KOPT-K1 (cell line): Measurements from ENCODE around the gene DSCAM.

ENCODE experiments used
- H3K27ac ChIP-seq: fragments of 200-600 bp; sonication (generic); 2 replicates; pipeline ENCODE4 v1.5.1; 2016; ENCODE audit warnings: antibody characterized with exemption, mild to moderate bottlenecking, low read depth, low read length; ENCODE audit not compliant: poor library complexity, severe bottlenecking
- H3K36me3 ChIP-seq: fragments of 200-600 bp; sonication (generic); 2 replicates; pipeline ENCODE4 v1.5.1; 2017; ENCODE audit warnings: antibody characterized with exemption, mild to moderate bottlenecking, low read length, moderate library complexity; ENCODE audit not compliant: insufficient read depth
- H3K9me3 ChIP-seq: fragments of 200-600 bp; sonication (generic); 2 replicates; pipeline ENCODE4 v1.5.1; 2017; ENCODE audit warnings: antibody characterized with exemption, low read length, mild to moderate bottlenecking; ENCODE audit not compliant: insufficient read depth, poor library complexity, severe bottlenecking

Gene DSCAM

DNA sequence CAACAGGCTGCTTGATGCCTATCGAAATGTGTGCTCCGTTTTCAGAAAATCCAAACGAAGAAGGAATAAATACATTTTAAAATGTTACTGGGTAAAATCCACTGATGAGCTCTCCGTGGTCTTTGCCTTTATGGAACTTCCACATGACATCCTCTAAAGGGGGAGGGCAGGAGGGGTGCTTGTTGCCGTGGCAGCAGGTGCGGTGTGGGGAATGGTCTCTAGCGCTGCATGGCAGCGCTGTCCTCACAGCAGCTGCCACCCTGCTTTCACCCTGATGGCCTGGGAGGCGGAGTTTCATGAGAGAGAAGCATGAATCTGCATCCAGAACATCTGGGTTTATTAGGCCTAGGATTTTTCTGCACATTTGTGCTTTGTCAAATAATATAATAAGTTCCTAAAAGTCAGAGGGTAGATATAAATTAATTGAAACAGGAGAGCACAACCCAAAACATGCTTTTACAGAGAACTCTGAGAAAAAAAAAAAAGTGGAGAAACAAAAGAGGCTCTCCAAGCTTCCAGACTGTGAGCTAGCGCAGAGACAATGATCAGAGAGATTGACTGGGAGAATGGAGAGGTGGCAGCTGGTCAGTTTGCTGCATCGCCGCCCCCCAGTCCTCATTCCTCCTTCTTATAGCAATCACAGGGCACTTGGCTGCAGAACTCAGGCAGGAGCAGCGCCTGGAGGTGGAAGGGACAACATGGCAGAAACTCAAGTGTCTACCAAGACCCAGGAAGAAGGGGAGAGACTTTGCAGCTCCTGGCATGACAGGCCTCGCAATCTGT is 228.6 kb downstream of the DSCAM start:
- Histone ChIP-seq H3K9me3 (no peaks in the 10 kb centered on the region), H3K36me3 (no peaks in the 10 kb centered on the region), H3K27ac (no peak overlapping the region)

DNA sequence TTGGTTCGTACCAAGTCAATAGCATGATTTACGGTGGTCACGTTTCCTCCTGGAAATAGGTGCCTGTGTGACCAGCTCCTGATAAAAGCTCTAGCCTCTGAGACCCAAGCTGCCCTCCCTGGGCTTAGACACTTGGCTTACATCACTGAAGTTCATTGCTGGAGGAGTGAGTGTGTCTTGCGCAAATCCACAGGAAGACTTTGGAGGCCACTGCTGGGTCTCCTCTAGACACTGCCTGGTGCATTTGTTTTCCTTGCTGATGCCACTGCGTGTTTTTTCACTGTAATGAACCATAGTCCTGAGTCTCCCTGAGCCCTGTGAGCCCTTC is 230.6 kb downstream of the DSCAM start:
- Histone ChIP-seq H3K36me3 (no peaks in the 10 kb centered on the region), H3K27ac (no peak overlapping the region), H3K9me3 (no peaks in the 10 kb centered on the region)

DNA sequence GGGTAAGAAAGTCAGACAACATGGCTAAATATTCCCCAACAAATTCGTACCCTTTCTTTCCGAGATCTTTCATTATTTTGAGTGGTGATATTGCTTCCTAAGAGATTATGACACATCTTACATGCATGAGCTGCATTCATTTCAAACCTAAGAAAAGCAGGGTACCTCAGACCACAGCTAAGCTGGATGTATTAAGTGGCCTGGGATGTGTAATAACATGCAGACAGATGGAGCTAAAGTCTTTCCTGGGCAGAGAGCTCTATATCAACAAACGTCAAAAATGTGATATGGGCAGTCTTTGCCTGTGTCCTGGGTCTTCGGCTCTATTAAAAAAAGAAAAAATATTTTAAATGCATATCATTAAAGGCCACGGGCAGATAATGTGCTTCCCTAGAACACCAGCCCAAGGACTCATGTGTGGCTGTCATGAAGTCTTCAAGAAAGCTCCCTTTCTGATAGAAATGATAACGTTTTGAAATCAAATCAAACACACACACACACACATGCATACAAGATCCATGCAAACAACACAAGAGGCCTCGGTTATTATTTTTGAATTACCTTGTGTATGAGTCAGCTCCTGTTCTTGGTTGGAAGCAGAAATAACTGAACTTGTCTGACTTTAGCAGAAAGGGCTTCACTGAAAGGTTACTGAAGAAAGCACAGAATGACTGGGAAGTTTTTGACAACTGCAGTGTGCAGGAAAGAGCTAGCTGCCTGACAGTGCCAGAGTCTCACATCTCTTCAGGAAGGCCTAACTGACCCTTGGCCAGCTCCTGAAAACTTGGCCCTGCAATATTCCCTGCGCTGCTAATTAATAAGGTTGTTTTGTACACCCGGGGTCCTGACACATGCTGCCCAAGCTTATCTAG is 231.2 kb downstream of the DSCAM start:
- H3K27ac ChIP-seq: no peak overlapping the region
- no peaks in the 10 kb centered on the region for H3K9me3 ChIP-seq
- no peaks in the 10 kb centered on the region for H3K36me3 ChIP-seq

- Histone ChIP-seq H3K9me3 (no peaks in the 10 kb centered on the region), H3K36me3 (no peaks in the 10 kb centered on the region), H3K27ac (no peak overlapping the region)
Observed at GRCh38 chr21:40613546-40614030, 233.4 kb downstream of the DSCAM start.

GRCh38 chr21:40610345-40610744 is 236.6 kb downstream of the DSCAM start:
- no peak overlapping the region for H3K27ac ChIP-seq
- H3K36me3 ChIP-seq: no peaks in the 10 kb centered on the region
- H3K9me3 ChIP-seq: peaks cover 16% of the 10 kb centered on the region

- H3K9me3 ChIP-seq: peaks cover 18% of the 10 kb centered on the region
- H3K27ac ChIP-seq: no peak overlapping the region
- no peaks in the 10 kb centered on the region for H3K36me3 ChIP-seq
Observed at GRCh38 chr21:40606341-40606740, 240.6 kb downstream of the DSCAM start.

DNA sequence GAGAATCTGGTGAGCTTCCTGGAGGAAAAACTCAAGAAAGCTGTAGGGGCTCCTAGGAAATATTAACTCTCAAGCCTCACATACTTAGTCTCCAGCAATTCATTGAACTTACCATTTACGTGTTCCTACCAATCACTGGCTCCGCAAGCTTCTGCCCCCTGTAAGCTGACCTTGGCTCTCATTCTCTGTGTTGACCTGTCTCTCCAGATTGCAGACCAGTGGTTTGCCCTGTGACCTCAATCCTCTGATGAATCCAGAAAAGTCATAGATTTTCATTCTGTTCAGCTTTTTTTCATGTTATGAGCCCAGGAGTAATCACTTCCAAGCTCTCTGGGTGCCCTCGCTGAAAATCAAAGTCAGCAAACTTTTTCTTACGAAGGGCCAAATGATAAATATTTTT is 241.9 kb downstream of the DSCAM start:
- Histone ChIP-seq H3K27ac (no peak overlapping the region), H3K36me3 (no peaks in the 10 kb centered on the region), H3K9me3 (peaks cover 18% of the 10 kb centered on the region)

- Histone ChIP-seq H3K9me3 (peaks cover 18% of the 10 kb centered on the region), H3K27ac (no peak overlapping the region), H3K36me3 (no peaks in the 10 kb centered on the region)
Observed at GRCh38 chr21:40603774-40604173, 243.2 kb downstream of the DSCAM start.

- Histone ChIP-seq H3K9me3 (peaks cover 11% of the 10 kb centered on the region), H3K36me3 (no peaks in the 10 kb centered on the region), H3K27ac (no peak overlapping the region)
Observed at GRCh38 chr21:40602080-40602479, 244.9 kb downstream of the DSCAM start.

GRCh38 chr21:40595806-40596205 is 251.2 kb downstream of the DSCAM start:
- Histone ChIP-seq H3K27ac (no peak overlapping the region), H3K9me3 (no peaks in the 10 kb centered on the region), H3K36me3 (no peaks in the 10 kb centered on the region)

- Histone ChIP-seq H3K9me3 (no peaks in the 10 kb centered on the region), H3K36me3 (no peaks in the 10 kb centered on the region), H3K27ac (no peak overlapping the region)
Observed at GRCh38 chr21:40587736-40588346, 259.1 kb downstream of the DSCAM start.

DNA sequence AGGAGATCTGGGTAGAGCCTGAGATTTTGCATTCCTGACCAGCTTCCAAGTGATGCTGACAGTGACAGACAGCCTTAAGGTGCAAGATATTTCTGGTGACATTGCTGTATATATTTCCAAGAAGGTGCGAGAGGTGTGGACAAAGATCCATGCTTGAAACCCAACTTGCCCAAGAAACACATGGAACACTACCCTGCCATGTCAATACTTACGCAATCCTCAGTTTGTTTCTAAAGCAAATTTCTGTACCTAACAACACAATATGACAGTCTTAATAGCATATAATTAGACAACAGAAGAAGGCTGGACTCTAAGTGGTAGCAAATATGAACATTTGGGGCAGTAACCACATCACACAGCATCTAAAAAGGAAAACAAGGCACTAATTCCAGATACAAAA is 260.4 kb downstream of the DSCAM start:
- no peaks in the 10 kb centered on the region for H3K36me3 ChIP-seq
- no peaks in the 10 kb centered on the region for H3K9me3 ChIP-seq
- H3K27ac ChIP-seq: no peak overlapping the region

- Histone ChIP-seq H3K36me3 (no peaks in the 10 kb centered on the region), H3K9me3 (no peaks in the 10 kb centered on the region), H3K27ac (no peak overlapping the region)
Observed at GRCh38 chr21:40577285-40578043, 269.5 kb downstream of the DSCAM start.

- H3K27ac ChIP-seq: no peak overlapping the region
- H3K36me3 ChIP-seq: no peaks in the 10 kb centered on the region
- no peaks in the 10 kb centered on the region for H3K9me3 ChIP-seq
Observed at GRCh38 chr21:40575976-40576375, 271.0 kb downstream of the DSCAM start.

DNA sequence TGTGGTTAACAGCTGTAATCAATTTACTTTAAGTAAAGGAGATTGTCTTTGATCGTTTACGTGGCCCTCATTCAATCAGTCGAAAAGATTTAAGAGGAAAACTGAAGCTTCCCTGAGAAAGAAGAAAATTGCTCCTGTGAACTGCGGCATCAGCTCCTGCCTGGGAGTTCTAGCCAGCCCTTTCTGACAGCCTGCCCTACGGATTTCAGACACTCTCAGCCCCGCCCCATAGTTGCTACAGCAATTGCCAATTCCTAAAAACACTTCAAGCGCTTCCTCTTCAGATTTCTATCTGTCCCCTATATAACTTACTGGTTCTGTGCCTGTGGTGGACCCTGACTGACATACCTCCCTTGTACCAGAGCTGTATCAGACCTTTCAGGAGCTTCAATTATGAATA is 277.6 kb downstream of the DSCAM start:
- no peak overlapping the region for H3K27ac ChIP-seq
- H3K9me3 ChIP-seq: peaks cover 8% of the 10 kb centered on the region

More for the DNA sequence above, 277.6 kb downstream of the DSCAM start:
- no peaks in the 10 kb centered on the region for H3K36me3 ChIP-seq
